Right lobe of liver (tissue), 6 donors: ENCODE results near the gene FLNC. TPM values are rescaled to one million over a fixed set of nuclear protein-coding genes. Genes with fewer than 3 reads are reported as not detected.

Experiments used
- ATAC-seq, 4 donors: fragments of 200-7000 bp; cut with Tn5 transposase; one replicate each; pipeline ENCODE4 v1.9.1; 2020; ENCODE audit warnings: mild to moderate bottlenecking in 4 of 4, moderate library complexity in 4 of 4
- DNase-seq, 3 donors: peaks; one replicate each; pipeline ENCODE4 v3.0.0-alpha.2; 2020
- H3K27ac ChIP-seq, 3 donors: fragments of 200-600 bp; one replicate each; pipeline ENCODE4 v1.8.0; 2022
- H3K27me3 ChIP-seq, 2 donors: fragments of 200-600 bp; one replicate each; pipeline ENCODE4 v1.8.0; 2022
- H3K36me3 ChIP-seq, 4 donors: fragments of 200-600 bp; sonication (generic) in 1 of 4; one replicate each; pipeline versions ENCODE4 v1.5.1 to v1.8.0; 2017 to 2022; ENCODE audit warnings: control low read depth in 1 of 4
- H3K4me1 ChIP-seq, 4 donors: fragments of 200-600 bp; sonication (generic) in 1 of 4; one replicate each; pipeline versions ENCODE4 v1.5.1 to v1.8.0; 2017 to 2022; ENCODE audit warnings: control low read depth in 1 of 4
- H3K4me3 ChIP-seq, 3 donors: fragments of 200-600 bp; one replicate each; pipeline ENCODE4 v1.8.0; 2022
- H3K9me3 ChIP-seq, 4 donors: fragments of 200-600 bp; sonication (generic) in 1 of 4; one replicate each; pipeline versions ENCODE4 v1.5.1 to v1.8.0; 2017 to 2022; ENCODE audit warnings: control low read depth in 1 of 4
- CTCF ChIP-seq, 4 donors: fragments of 200-600 bp in 3 of 4; fragments of 450-650 bp in 1 of 4; IDR thresholded peaks; one replicate each; pipeline versions ENCODE4 v1.5.1 to v1.8.0; 2016 to 2022; ENCODE audit warnings: antibody characterized with exemption in 4 of 4, mild to moderate bottlenecking in 2 of 4
- POLR2A ChIP-seq: fragments of 450-650 bp; IDR thresholded peaks from one replicate; pipeline ENCODE4 v1.6.1; 2017; ENCODE audit warnings: antibody characterized with exemption, mild to moderate bottlenecking
- WGBS: methylation state at CpG from one replicate; pipeline ENCODE4 v1.1.6; 2018; ENCODE audit warnings: low coverage, low lambda C conversion rate; ENCODE audit not compliant: insufficient coverage; ENCODE audit errors: missing lambda C conversion rate; 5-methylcytosine and 5-hydroxymethylcytosine counted together
- intact Hi-C, 2 donors: fragments of 100-400 bp; cut with DNase I; formaldehyde crosslinking; loops; one replicate each; pipeline versions ENCODE4 v1.11.2 to v1.14.1; 2022
- total RNA-seq, 6 experiments: library from RNA; depleted of rRNA in 2 of 6; stranded (reverse); fragments of >200 nt in 2 of 6; fragmentation: NEBNext Ultra II Directional in 3 of 6; extraction: Animal tissue kit (Norgen Biotek cat#: 25700) in 3 of 6; gene quantifications; one replicate each; pipeline versions ENCODE4 v1.1.0 to v1.2.4, GENCODE V29; 2016 to 2023
- donor health status: DM: no; HTN: yes; CAD: no.
- donor health status: DM: no; HTN: no; CAD: no.
- donor health status: DM: no; HTN: no; CAD: no.
- donor health status: DM: no; HTN: yes; CAD: no.
- donor health status: DM: no; HTN: yes; CAD: no.

FLNC gene
- total RNA-seq, 6 experiments from 2014 or later, result 0.27 to 5.1 (median 0.74) TPM

- TF ChIP-seq POLR2A (no peak), CTCF (IDR thresholded peaks at IDR 0.05) (no peak)
- Histone ChIP-seq H3K9me3 (no peaks in the 10 kb centered on the region), H3K27ac (no peak overlapping the region), H3K4me3 (no peak overlapping the region), H3K4me1 (no peaks in the 10 kb centered on the region), H3K36me3 (no peaks in the 10 kb centered on the region), H3K27me3 (no peaks in the 10 kb centered on the region)
- ATAC-seq (no peak), DNase-seq (peak in 1 of 3 donors; percentile 0)
- intact Hi-C loops, result no loop called here
- WGBS, result 81% methylated on average over 4 of the region's 10 CpGs
These were observed 55.4 kb downstream of the FLNC start for GRCh38 chr7:128885370-128886187.

- no peak overlapping the region for H3K27ac ChIP-seq
- DNase-seq, result peak in 1 of 3 donors; percentile 42
- peaks cover 0 to 3% (median 0%) of the 10 kb centered on the region in 4 donors for H3K4me1 ChIP-seq
- H3K4me3 ChIP-seq, result no peak overlapping the region
- no CpG with 5 or more reads among the region's 14 CpGs for WGBS
- no peak for ATAC-seq
- no peaks in the 10 kb centered on the region for H3K36me3 ChIP-seq
- H3K27me3 ChIP-seq, result no peaks in the 10 kb centered on the region
- intact Hi-C loops, result no loop called here
- TF ChIP-seq POLR2A, result no peak
- TF ChIP-seq CTCF (IDR thresholded peaks at IDR 0.05), result no peak
- no peaks in the 10 kb centered on the region for H3K9me3 ChIP-seq
These were observed 56.4 kb downstream of the FLNC start for GRCh38 chr7:128886391-128887168.

- Histone ChIP-seq H3K27ac (no peak overlapping the region), H3K4me1 (peaks cover 0 to 3% (median 0%) of the 10 kb centered on the region in 4 donors), H3K9me3 (no peaks in the 10 kb centered on the region), H3K36me3 (no peaks in the 10 kb centered on the region), H3K4me3 (no peak overlapping the region), H3K27me3 (no peaks in the 10 kb centered on the region)
- no peak for ATAC-seq
- 92% methylated on average over 2 of the region's 7 CpGs for WGBS
- peak in 1 of 3 donors; percentile 11 for DNase-seq
- TF ChIP-seq CTCF (IDR thresholded peaks at IDR 0.05) (no peak), POLR2A (no peak)
- intact Hi-C loops, result no loop called here
These were observed 57.2 kb downstream of the FLNC start for GRCh38 chr7:128887169-128888038.

- no peaks in the 10 kb centered on the region for H3K27me3 ChIP-seq
- TF ChIP-seq CTCF (IDR thresholded peaks at IDR 0.05) (no peak), POLR2A (no peak)
- WGBS, result 83% methylated on average over 6 of the region's 7 CpGs
- ATAC-seq (no peak), DNase-seq (peak in 1 of 3 donors; percentile 9)
- H3K27ac ChIP-seq, result no peak overlapping the region
- no peaks in the 10 kb centered on the region for H3K9me3 ChIP-seq
- intact Hi-C loops, result no loop called here
- H3K36me3 ChIP-seq, result no peaks in the 10 kb centered on the region
- no peak overlapping the region for H3K4me3 ChIP-seq
- peaks cover 0 to 3% (median 0%) of the 10 kb centered on the region in 4 donors for H3K4me1 ChIP-seq
These were observed 58.0 kb downstream of the FLNC start for GRCh38 chr7:128888039-128888755.
